ENCODE measurements around the gene DDB1.

The DDB1 gene

GRCh38 chr11:61370349-61371005 is 37.6 kb upstream of the DDB1 start:
- Histone ChIP-seq H4K20me1 (ENCODE audit: control insufficient read depth, insufficient read depth, low read depth, low read length) (no peaks in the 10 kb centered on the region), H3K36me3 (ENCODE audit: control insufficient read depth, low read length) (peaks cover 71% of the 10 kb centered on the region), H3K4me3 (ENCODE audit: low read length) (no peak overlapping the region), H3K4me1 (ENCODE audit: control insufficient read depth, low read length) (no peaks in the 10 kb centered on the region), H3K9me3 (ENCODE audit: control insufficient read depth, insufficient read depth, low read length) (peaks cover 5% of the 10 kb centered on the region; the same call in 1 of the 2 replicates), H3K9me2 (replicated peaks; ENCODE audit: control insufficient read depth, low read length) (no peaks in the 10 kb centered on the region), H3K79me2 (ENCODE audit: control insufficient read depth, low read length) (peaks cover 4% of the 10 kb centered on the region; the same call in 1 of the 2 replicates), H3K27me3 (ENCODE audit: control insufficient read depth, low read length) (no peaks in the 10 kb centered on the region), H3K4me2 (ENCODE audit: low read length) (no peak overlapping the region), H3F3A (ENCODE audit: control insufficient read depth, insufficient read depth) (0 out of 2 replicates have a peak, but pooled peaks cover 5% of the 10 kb centered on the region), H3K27ac (ENCODE audit: low read depth, low read length) (no peak overlapping the region)
- TF ChIP-seq, protein P1, sequence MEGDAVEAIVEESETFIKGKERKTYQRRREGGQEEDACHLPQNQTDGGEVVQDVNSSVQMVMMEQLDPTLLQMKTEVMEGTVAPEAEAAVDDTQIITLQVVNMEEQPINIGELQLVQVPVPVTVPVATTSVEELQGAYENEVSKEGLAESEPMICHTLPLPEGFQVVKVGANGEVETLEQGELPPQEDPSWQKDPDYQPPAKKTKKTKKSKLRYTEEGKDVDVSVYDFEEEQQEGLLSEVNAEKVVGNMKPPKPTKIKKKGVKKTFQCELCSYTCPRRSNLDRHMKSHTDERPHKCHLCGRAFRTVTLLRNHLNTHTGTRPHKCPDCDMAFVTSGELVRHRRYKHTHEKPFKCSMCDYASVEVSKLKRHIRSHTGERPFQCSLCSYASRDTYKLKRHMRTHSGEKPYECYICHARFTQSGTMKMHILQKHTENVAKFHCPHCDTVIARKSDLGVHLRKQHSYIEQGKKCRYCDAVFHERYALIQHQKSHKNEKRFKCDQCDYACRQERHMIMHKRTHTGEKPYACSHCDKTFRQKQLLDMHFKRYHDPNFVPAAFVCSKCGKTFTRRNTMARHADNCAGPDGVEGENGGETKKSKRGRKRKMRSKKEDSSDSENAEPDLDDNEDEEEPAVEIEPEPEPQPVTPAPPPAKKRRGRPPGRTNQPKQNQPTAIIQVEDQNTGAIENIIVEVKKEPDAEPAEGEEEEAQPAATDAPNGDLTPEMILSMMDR (IDR thresholded peaks at IDR 0.05; ENCODE audit: low read depth, low read length, poor library complexity, severe bottlenecking): no peak
- no peak for TF ChIP-seq EZH2phosphoT487 (IDR thresholded peaks at IDR 0.05; ENCODE audit: borderline replicate concordance, low read length)

DNA sequence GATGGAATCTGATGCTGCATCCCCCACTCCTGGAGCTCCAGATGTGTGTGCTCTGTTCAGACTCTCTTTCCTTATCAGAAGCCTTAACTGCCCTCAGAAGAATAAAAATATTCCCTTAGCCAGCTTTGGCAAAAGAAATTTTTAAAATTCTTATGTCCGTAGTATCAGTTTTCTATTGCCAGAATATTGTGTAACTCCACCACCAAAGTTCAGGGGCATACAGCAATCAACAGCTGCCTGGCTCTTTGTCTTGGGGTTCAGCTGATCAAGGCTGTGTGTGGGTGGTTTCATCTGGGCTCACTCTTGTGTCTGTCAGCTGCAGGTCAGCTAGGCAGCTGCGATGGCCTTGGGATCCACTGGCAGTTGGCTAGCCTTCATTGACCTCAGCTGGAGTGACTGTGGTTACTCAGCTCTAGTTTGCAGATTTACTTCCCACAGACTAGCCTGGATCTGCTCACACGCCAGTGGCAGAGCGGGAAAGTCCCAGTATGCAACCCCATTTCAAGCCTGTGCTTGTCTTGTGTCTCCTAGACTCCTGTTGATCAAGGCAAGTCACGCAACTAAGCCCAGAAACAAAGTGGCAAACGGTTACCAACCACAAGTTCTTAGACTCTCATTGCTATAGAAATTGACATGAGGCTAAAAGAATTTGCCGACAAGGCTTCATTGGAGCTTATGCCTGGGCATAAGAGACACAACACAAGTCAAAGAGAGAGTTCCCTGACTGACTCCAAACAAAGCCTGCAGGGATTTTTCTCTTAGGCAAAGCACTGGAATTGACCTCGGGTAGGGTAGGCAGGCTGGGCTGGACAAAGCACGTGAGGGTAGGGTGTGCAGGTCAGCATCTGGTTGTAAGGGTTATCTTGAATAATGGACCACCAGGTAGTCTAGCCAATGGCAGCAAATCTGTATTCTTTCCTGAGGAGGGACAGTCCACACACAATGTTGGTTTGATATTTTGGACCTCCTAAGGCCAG is 36.8 kb upstream of the DDB1 start:
- Histone ChIP-seq H4K20me1 (ENCODE audit: control insufficient read depth, insufficient read depth, low read depth, low read length) (no peaks in the 10 kb centered on the region), H3K27ac (ENCODE audit: low read depth, low read length) (no peak overlapping the region), H3K36me3 (ENCODE audit: control insufficient read depth, low read length) (peaks cover 73% of the 10 kb centered on the region), H3K4me3 (ENCODE audit: low read length) (no peak overlapping the region), H3K79me2 (ENCODE audit: control insufficient read depth, low read length) (peaks cover 4% of the 10 kb centered on the region), H3K4me1 (ENCODE audit: control insufficient read depth, low read length) (no peaks in the 10 kb centered on the region), H3F3A (ENCODE audit: control insufficient read depth, insufficient read depth) (0 out of 2 replicates have a peak, but pooled peaks cover 5% of the 10 kb centered on the region), H3K9me2 (replicated peaks; ENCODE audit: control insufficient read depth, low read length) (no peaks in the 10 kb centered on the region), H3K27me3 (ENCODE audit: control insufficient read depth, low read length) (no peaks in the 10 kb centered on the region), H3K9me3 (ENCODE audit: control insufficient read depth, insufficient read depth, low read length) (peaks cover 5% of the 10 kb centered on the region; the same call in 1 of the 2 replicates), H3K4me2 (ENCODE audit: low read length) (no peak overlapping the region)
- TF ChIP-seq, protein P1 (IDR thresholded peaks at IDR 0.05; ENCODE audit: low read depth, low read length, poor library complexity, severe bottlenecking): no peak

- Histone ChIP-seq H3K79me2 (ENCODE audit: control insufficient read depth, low read length) (peaks cover 15% of the 10 kb centered on the region), H3K9me2 (replicated peaks; ENCODE audit: control insufficient read depth, low read length) (no peaks in the 10 kb centered on the region), H3K4me2 (ENCODE audit: low read length) (no peak overlapping the region), H3K27me3 (ENCODE audit: control insufficient read depth, low read length) (no peaks in the 10 kb centered on the region), H3K9me3 (ENCODE audit: control insufficient read depth, insufficient read depth, low read length) (peaks cover 5% of the 10 kb centered on the region; the same call in 1 of the 2 replicates), H3K36me3 (ENCODE audit: control insufficient read depth, low read length) (peaks cover 83% of the 10 kb centered on the region), H3F3A (ENCODE audit: control insufficient read depth, insufficient read depth) (0 out of 2 replicates have a peak, but pooled peaks cover 5% of the 10 kb centered on the region), H3K27ac (ENCODE audit: low read depth, low read length) (no peak overlapping the region), H4K20me1 (ENCODE audit: control insufficient read depth, insufficient read depth, low read depth, low read length) (no peaks in the 10 kb centered on the region; the same call in 1 of the 2 replicates), H3K4me1 (ENCODE audit: control insufficient read depth, low read length) (peaks cover 3% of the 10 kb centered on the region), H3K4me3 (ENCODE audit: low read length) (no peak overlapping the region)
- no peak for TF ChIP-seq EZH2phosphoT487 (IDR thresholded peaks at IDR 0.05; ENCODE audit: borderline replicate concordance, low read length)
- TF ChIP-seq, protein P1 (IDR thresholded peaks at IDR 0.05; ENCODE audit: low read depth, low read length, poor library complexity, severe bottlenecking): no peak
These were observed 35.7 kb upstream of the DDB1 start for GRCh38 chr11:61368646-61369045.
